Fibroblast of the aortic adventitia (primary cell): ENCODE results near the gene GPC6. TPM values are rescaled to one million over a fixed set of nuclear protein-coding genes. Genes with fewer than 3 reads are reported as not detected.

ENCODE experiments used
- DNase-seq: peaks from one replicate; pipeline ENCODE4 v3.0.0-alpha.2; 2010; ENCODE audit warnings: low read depth
- H3K4me3 ChIP-seq: 2 replicates; pipeline ENCODE4 v1.5.1; 2011; ENCODE audit warnings: low read depth, mild to moderate bottlenecking, control low read depth, low read length, moderate library complexity
- total RNA-seq: library from RNA; depleted of rRNA; stranded (reverse); fragments of >200 nt; gene quantifications from 2 replicates; pipeline ENCODE4 v1.2.3, GENCODE V29; 2012; ENCODE audit warnings: low replicate concordance
- TF ChIP-seq, protein P1 (sequence below): IDR thresholded peaks from 2 replicates; pipeline ENCODE4 v1.5.1; 2011; ENCODE audit warnings: mild to moderate bottlenecking, low read length, control low read depth, inconsistent platforms; ENCODE audit not compliant: insufficient read depth

GPC6 gene
- total RNA-seq, 1 donor = 92.6 TPM

GRCh38 chr13:93947651-93948050, 721.0 kb downstream of the GPC6 start:
- DNase-seq = no peak
- no peak overlapping the region for H3K4me3 ChIP-seq
- TF ChIP-seq, protein P1, sequence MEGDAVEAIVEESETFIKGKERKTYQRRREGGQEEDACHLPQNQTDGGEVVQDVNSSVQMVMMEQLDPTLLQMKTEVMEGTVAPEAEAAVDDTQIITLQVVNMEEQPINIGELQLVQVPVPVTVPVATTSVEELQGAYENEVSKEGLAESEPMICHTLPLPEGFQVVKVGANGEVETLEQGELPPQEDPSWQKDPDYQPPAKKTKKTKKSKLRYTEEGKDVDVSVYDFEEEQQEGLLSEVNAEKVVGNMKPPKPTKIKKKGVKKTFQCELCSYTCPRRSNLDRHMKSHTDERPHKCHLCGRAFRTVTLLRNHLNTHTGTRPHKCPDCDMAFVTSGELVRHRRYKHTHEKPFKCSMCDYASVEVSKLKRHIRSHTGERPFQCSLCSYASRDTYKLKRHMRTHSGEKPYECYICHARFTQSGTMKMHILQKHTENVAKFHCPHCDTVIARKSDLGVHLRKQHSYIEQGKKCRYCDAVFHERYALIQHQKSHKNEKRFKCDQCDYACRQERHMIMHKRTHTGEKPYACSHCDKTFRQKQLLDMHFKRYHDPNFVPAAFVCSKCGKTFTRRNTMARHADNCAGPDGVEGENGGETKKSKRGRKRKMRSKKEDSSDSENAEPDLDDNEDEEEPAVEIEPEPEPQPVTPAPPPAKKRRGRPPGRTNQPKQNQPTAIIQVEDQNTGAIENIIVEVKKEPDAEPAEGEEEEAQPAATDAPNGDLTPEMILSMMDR = no peak

DNA sequence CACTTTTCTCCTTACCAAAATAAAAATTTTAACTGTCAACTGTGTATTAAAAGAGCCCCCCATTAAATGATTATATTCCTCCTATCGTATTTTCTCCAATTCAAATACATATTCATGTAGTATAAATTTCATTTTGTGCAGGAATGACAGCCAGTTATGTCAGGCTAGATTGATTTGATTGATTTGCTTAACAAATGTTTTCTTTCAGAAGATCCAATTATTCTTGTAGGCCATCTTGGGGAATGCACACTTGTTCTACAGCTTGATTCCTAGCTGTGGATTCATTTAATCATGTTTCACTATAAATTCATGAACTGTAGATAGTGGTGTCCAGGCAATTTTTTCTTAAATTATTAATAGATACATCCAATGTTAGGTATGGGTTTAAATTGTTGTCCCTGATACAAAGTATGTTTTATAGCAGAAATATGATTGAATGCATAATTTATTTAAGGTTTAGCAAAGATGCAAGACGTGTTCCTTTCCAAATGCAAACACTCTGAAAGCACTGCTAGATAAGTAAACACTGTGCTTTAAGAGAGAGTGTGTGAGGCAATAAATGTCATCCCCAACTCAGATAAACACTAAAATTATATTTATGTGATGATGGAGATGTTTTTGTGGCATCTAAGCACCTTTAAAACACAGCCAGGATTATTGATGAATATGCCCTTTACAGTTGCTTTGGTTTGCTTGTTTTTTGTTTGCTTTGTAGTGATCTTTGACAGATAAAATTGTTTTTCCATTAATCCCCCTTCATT, 721.7 kb downstream of the GPC6 start:
- no peak overlapping the region for H3K4me3 ChIP-seq
- no peak for DNase-seq
- TF ChIP-seq, protein P1 = no peak

DNA sequence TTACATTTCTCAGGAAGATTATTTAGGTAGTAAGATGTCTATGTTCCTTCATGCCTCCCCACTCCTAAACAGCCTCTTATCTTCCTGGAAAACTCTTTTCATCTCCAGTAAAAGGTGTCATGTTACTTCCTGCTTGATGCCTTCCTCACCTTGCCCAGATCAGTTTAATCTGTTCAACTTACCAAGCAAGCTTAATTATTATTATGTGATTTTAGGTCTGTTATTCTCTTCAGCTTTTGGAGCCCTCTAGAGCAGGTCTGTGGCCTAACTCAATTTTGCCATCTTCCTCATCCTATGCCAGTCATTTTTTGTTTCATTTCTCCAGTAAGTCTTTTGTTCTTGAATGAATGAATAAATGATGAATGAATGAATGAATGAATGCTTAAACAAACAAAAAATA, 724.5 kb downstream of the GPC6 start:
- peak; percentile 38 for DNase-seq
- H3K4me3 ChIP-seq = no peak overlapping the region
- TF ChIP-seq, protein P1 = peak; percentile 34

GRCh38 chr13:93951951-93952350, 725.3 kb downstream of the GPC6 start:
- H3K4me3 ChIP-seq = no peak overlapping the region
- TF ChIP-seq, protein P1 = no peak
- no peak for DNase-seq

DNA sequence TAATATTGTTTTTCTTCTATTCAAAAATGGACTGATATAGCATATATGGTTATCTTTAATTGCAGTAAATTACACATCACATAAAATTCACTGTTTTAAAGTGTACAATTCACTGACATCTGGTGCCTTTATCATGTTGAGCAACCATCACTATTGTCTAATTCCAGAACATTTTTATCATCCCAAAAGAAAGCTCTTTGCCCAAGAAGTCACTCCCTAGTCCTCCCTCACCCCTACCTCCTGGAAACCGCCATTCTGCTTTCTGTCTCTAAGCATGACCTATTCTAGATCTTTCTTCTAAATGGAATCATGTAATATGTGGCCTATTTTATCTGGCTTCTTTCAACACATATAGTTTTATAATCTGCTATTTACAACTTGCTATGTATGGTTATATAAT, 727.2 kb downstream of the GPC6 start:
- TF ChIP-seq, protein P1 = no peak
- peak; percentile 39 for DNase-seq
- no peak overlapping the region for H3K4me3 ChIP-seq

GRCh38 chr13:93955904-93956303, 729.3 kb downstream of the GPC6 start:
- H3K4me3 ChIP-seq = no peak overlapping the region
- DNase-seq = no peak
- TF ChIP-seq, protein P1 = no peak

- no peak overlapping the region for H3K4me3 ChIP-seq
- DNase-seq = peak; percentile 24
- TF ChIP-seq, protein P1 = no peak
Measured at GRCh38 chr13:93956426-93956825, 729.8 kb downstream of the GPC6 start.
